Right renal cortex interstitium (tissue), 3 donors: ENCODE data around the gene ZYG11B. TPM values are rescaled to one million over a fixed set of nuclear protein-coding genes. Genes with fewer than 3 reads are reported as not detected.
"Not testable (repeated sequence)": the region's sequence is repeated elsewhere in the genome, so short reads cannot be mapped to it uniquely, and the experiment has no call there.

Experiments used
- DNase-seq, 3 donors: peaks; one replicate each; pipeline ENCODE4 v3.0.0-alpha.2; 2013; ENCODE audit warnings: low read depth in 3 of 3, low spot score in 2 of 3
- polyA plus RNA-seq, 3 donors: library from polyadenylated mRNA; unstranded; fragments of 120-200 nt; gene quantifications; one replicate each; pipeline ENCODE4 v1.2.1, GENCODE V29; 2013; ENCODE audit not compliant: insufficient read length in 3 of 3

The ZYG11B gene
- polyA plus RNA-seq, 3 donors, result 25.1 to 26.4 (median 25.2) TPM

DNA sequence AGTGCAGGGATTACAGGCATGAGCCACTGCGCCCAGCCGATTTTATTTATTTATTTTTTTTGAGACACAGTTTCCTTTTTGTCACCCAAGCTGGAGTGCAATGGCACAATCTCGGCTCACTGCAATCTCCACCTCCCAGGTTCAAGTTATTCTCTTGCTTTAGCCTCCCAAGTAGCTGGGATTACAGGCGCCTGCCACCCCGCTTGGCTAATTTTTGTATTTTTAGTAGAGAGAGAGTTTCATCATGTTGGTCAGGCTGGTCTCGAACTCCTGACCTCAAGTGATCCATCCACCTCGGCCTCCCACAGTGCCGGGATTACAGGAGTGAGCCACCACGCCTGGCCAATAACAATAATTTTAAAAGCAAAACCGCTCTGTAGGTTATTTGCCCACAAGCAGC is 112.9 kb downstream of the ZYG11B start:
- not testable (repeated sequence) for DNase-seq

DNA sequence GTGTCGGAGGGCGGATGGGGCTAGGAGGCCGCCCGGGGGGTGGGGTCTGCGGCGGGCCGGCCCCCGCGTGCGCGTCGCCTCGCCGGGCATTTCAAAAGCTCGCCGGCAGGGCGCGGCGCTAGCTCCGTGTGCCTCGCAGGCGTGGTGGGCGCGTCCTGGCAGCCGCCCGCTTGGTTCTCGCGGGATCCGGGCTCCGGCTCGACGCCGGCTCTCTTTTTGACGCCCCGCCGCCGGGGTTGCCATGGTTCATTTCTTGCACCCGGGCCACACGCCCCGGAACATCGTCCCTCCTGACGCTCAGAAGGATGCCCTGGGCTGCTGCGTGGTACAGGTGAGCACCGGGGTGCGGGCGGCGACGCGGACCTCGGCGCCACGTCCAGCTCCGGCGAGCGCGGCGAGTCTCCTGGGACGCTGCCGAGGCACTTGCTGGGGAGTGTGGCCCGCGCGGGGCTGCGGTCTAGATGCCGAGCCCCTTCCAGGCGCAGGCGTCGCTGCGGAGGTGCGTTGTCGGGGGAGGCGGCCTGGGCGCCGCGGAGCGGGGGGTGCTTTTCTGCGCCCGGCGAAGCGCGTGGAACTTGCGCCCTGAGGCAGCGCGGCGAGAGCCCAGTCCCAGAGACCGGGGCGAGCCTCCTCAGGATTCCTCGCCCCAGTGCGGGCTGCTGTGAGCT is 116.5 kb downstream of the ZYG11B start, which contains the start of gene ZYG11A:
ZYG11A (plus strand) TSS at position 118 of the 668 bp plus-strand sequence; CDS start at position 242, 124 bp downstream.
- DNase-seq, result no peak

DNA sequence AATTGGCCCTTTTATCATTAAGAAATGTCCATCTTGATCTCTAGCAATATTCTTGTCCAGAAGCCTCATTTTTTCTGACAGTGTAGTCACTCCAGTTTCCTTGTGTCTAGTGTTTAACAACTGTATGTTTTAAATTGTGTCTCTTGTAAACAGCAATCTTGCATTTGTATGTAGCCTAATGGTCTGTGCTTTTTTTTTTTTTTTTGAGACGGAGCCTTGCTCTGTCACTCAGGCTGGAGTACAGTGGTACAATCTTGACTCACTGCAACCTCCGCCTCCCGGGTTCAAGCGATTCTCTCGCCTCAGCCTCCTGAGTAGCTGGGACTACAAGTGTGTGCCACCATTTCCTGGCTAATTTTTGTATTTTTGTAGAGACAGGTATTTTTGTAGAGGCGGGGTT is 118.9 kb downstream of the ZYG11B start:
- DNase-seq, result not testable (repeated sequence)

- no peak for DNase-seq
Measured at GRCh38 chr1:52848423-52848822, 122.2 kb downstream of the ZYG11B start.

- DNase-seq, result no peak
Measured at GRCh38 chr1:52850951-52851350, 124.7 kb downstream of the ZYG11B start.

DNA sequence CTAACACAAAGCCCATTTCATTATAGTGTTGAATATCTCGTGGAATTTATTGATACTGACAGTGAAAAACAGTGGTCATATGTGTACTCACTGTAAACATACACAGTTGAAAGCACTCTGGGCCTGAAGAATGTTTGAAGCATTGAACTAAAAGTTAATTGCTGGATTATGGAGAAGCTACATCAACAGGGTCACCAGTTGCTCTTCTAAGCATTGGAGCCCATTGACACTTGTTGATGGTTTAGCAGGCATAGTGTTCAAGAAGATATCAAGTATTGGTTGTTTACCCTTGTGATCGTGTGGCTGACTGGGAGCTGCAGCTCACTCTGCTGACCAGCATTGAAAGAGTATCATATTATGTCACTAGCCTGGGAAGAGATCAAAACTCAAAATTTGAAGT is 126.6 kb downstream of the ZYG11B start:
- no peak for DNase-seq

GRCh38 chr1:52855584-52855983 is 129.3 kb downstream of the ZYG11B start:
- DNase-seq, result no peak

- DNase-seq, result no peak
Measured at GRCh38 chr1:52856026-52856425, 129.8 kb downstream of the ZYG11B start.

DNA sequence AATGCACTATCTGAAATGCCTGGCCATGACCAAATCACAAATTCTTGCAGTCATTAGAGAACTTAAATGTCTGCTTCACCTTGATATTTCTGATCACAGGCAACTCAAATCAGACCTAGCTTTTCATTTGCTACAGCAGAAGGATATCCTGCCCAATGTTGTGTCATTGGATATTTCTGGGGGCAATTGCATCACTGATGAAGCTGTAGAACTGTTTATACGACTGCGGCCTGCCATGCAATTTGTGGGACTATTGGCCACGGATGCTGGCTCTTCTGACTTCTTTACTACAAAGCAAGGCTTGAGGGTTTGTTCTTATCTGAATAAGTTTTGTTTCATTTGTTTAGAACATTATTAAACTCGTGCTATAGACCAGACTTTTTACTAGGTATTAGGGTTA is 131.2 kb downstream of the ZYG11B start:
- DNase-seq, result no peak

- no peak for DNase-seq
Measured at GRCh38 chr1:52862666-52863458, 136.6 kb downstream of the ZYG11B start.

GRCh38 chr1:52867087-52867863 is 141.0 kb downstream of the ZYG11B start:
- DNase-seq, result no peak

- DNase-seq, result not testable (repeated sequence)
Measured at GRCh38 chr1:52869727-52870126, 143.5 kb downstream of the ZYG11B start.

DNA sequence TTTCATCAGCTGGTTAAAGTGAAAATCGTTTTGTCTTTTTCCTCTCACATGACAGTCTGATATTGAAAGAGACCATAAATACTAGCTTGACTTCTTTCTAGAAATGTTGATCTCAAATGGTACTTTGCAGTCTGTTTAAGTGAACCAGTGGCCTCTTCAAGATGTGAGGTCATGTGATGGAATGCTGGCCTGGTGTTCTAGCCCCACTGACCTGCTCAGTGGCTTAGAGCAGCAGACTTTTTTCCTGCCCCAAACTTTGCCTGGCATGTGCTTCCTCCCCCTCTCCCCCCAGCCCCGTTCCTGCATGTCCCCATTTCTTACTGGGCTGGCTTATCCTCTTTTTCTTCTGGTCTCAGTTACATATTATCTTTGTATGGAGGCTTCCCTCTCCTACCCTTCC is 150.6 kb downstream of the ZYG11B start:
- DNase-seq, result no peak

Other genes with a start within 250 kb of the ZYG11B start
- gene TUT4, start 173.4 kb upstream of the ZYG11B start, polyA plus RNA-seq, result 10 to 100 TPM; 75.6 to 82.4 (median 77.5) TPM
- 10 to 100 TPM; 68.0 to 81.3 (median 68.5) TPM for gene GPX7, start 124.1 kb upstream of the ZYG11B start, polyA plus RNA-seq
- 1 to 10 TPM; 1.1 to 1.9 (median 1.6) TPM for gene SHISAL2A, start 93.3 kb upstream of the ZYG11B start, polyA plus RNA-seq
- 10 to 100 TPM; 17.8 to 20.2 (median 19.6) TPM for gene COA7, start 28.1 kb upstream of the ZYG11B start, polyA plus RNA-seq
- gene ZYG11A, start 116.3 kb downstream of the ZYG11B start, polyA plus RNA-seq, result under 1 TPM; 0.14 to 0.17 (median 0.15) TPM
- 100 to 1,000 TPM; 107 to 108 (median 108) TPM for gene ECHDC2, start 195.3 kb downstream of the ZYG11B start, polyA plus RNA-seq
- 100 to 1,000 TPM; 236 to 247 (median 241) TPM for gene SCP2, start 200.8 kb downstream of the ZYG11B start, polyA plus RNA-seq